Central memory CD8-positive, alpha-beta T cell (primary cell): Measurements from ENCODE around the gene ANKFN1.
"Not testable (repeated sequence)": the region's sequence is repeated elsewhere in the genome, so short reads cannot be mapped to it uniquely, and the experiment has no call there.

Source experiments
- ATAC-seq: fragments of 150-1000 bp; cut with Tn5 transposase; replicated peaks from 2 replicates; pipeline ENCODE4 v1.10.0; 2022; ENCODE audit warnings: mild to moderate bottlenecking, moderate FRiP score, moderate number of reproducible peaks; ENCODE audit not compliant: poor library complexity, severe bottlenecking; ENCODE audit errors: extremely low read depth
- DNase-seq, 2 donors: peaks; one replicate each; pipeline ENCODE4 v3.0.0; 2021; ENCODE audit warnings: low spot score in 2 of 2
- H3K27ac Mint-ChIP-seq: one replicate; pipeline ENCODE4 v1.8.0; 2022; ENCODE audit warnings: low read depth, mild to moderate bottlenecking, moderate library complexity, mixed read lengths
- H3K27me3 Mint-ChIP-seq: one replicate; pipeline ENCODE4 v1.8.0; 2022; ENCODE audit warnings: mixed read lengths
- H3K36me3 Mint-ChIP-seq: one replicate; pipeline ENCODE4 v1.8.0; 2022; ENCODE audit warnings: mild to moderate bottlenecking, moderate library complexity, mixed read lengths; ENCODE audit not compliant: insufficient read depth
- H3K4me1 Mint-ChIP-seq: one replicate; pipeline ENCODE4 v1.8.0; 2022; ENCODE audit warnings: mixed read lengths
- H3K4me3 Mint-ChIP-seq: one replicate; pipeline ENCODE4 v1.8.0; 2022; ENCODE audit warnings: mild to moderate bottlenecking, moderate library complexity, mixed read lengths
- H3K9me3 Mint-ChIP-seq: one replicate; pipeline ENCODE4 v1.8.0; 2022; ENCODE audit warnings: mixed read lengths

Gene ANKFN1

DNA sequence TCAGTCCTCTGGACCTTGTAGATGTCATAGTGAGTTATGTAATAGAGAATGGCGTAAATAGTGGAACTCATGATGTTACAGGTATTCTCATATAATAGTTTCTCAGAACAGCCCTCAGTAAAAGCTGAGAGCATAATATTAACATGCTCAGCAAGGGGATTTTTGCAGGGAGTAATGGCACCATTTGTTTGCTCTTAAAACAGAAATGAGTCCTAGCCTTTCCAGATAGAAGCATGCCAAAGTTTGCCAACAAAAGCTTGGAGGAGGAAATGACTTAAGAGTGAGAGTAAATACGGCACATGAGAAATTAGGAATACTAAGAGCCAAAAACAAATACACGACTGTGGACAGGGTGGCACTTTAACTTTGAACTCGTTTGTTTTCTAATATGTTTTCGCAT, 198.4 kb downstream of the ANKFN1 start:
- Mint-ChIP-seq H3K27me3 (peaks cover 20% of the 10 kb centered on the region), H3K4me1 (no peaks in the 10 kb centered on the region), H3K36me3 (no peaks in the 10 kb centered on the region), H3K4me3 (no peak overlapping the region), H3K27ac (no peak overlapping the region), H3K9me3 (peaks cover 4% of the 10 kb centered on the region)
- no peak for DNase-seq
- no peak for ATAC-seq

GRCh38 chr17:56358651-56359050, 205.4 kb downstream of the ANKFN1 start:
- ATAC-seq (no peak), DNase-seq (no peak)
- Mint-ChIP-seq H3K36me3 (no peaks in the 10 kb centered on the region), H3K9me3 (peaks cover 5% of the 10 kb centered on the region), H3K4me1 (no peaks in the 10 kb centered on the region), H3K4me3 (no peak overlapping the region), H3K27me3 (peaks cover 18% of the 10 kb centered on the region), H3K27ac (no peak overlapping the region)

DNA sequence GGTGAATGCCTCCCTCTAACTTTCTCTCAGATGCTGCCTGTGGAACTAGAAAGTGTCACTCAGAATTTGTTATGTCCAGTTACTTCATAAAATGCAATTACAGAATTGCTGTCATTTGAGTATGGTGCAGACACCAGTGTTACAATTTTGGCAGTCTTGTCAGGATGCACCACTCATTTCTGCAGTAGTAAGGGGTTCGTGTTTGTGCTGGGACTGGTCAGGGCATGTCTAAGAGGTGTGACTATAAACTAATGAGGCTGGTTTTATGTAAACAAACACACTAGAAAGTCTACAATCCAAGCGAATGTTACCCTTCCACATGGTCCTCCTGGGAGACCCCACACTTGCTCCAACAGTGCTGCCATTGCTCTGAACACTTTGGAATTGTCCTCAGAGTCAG, 206.2 kb downstream of the ANKFN1 start:
- Mint-ChIP-seq H3K4me1 (no peaks in the 10 kb centered on the region), H3K36me3 (no peaks in the 10 kb centered on the region), H3K4me3 (no peak overlapping the region), H3K9me3 (peaks cover 5% of the 10 kb centered on the region), H3K27ac (no peak overlapping the region), H3K27me3 (peaks cover 18% of the 10 kb centered on the region)
- DNase-seq (no peak), ATAC-seq (no peak)

GRCh38 chr17:56367366-56367765, 214.1 kb downstream of the ANKFN1 start:
- peaks cover 32% of the 10 kb centered on the region for H3K27me3 Mint-ChIP-seq
- peaks cover 2% of the 10 kb centered on the region for H3K36me3 Mint-ChIP-seq
- ATAC-seq, result no peak
- peaks cover 3% of the 10 kb centered on the region for H3K9me3 Mint-ChIP-seq
- H3K4me1 Mint-ChIP-seq, result no peaks in the 10 kb centered on the region
- no peak overlapping the region for H3K4me3 Mint-ChIP-seq
- DNase-seq, result no peak
- H3K27ac Mint-ChIP-seq, result no peak overlapping the region

DNA sequence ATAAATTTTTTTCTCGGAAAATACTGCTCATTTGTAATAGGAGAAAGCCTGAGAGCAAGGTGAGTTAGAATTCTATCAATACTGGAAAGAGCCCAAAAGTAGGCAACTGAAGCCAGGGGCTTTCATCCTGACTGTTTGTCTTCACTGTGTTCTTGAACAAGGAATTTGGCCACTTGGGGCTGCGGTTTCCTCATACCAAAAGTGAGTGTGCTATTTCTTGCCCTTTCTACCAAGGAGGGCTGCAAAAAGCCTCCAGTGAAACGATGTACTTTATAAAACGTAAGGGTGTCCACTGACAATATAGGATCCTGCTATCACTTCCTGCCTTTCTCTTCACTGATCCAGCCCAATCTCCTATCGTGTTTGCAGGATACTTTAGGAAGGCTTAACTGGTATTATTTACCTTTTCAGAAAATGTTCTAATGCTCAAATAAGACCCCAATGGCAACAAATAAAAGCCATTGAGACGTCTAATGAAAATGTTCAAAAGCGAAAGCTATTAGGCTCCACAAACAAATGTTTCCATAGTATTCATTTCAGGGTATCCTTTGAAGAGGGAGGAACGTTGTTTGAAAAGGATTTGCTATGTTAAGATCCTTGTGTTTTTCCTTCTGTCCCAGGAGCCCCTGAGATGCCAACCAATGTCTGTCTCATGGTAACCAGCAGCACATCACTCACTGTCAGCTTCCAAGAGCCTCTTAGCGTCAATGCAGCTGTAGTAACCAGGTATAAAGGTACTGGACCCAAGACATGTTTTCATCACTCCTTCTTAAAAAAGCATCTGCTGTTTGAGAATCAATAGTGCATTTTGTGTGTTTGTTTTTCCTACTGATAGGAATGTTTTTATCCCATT, 220.9 kb downstream of the ANKFN1 start:
- peaks cover 29% of the 10 kb centered on the region for H3K27me3 Mint-ChIP-seq
- no peaks in the 10 kb centered on the region for H3K9me3 Mint-ChIP-seq
- no peak for DNase-seq
- H3K4me1 Mint-ChIP-seq, result no peaks in the 10 kb centered on the region
- no peak overlapping the region for H3K27ac Mint-ChIP-seq
- ATAC-seq, result no peak
- H3K36me3 Mint-ChIP-seq, result peaks cover 2% of the 10 kb centered on the region
- no peak overlapping the region for H3K4me3 Mint-ChIP-seq

GRCh38 chr17:56389356-56389755, 236.1 kb downstream of the ANKFN1 start:
- no peak for DNase-seq
- no peak for ATAC-seq
- Mint-ChIP-seq H3K27ac (no peak overlapping the region), H3K36me3 (no peaks in the 10 kb centered on the region), H3K9me3 (no peaks in the 10 kb centered on the region), H3K4me3 (no peak overlapping the region), H3K4me1 (no peaks in the 10 kb centered on the region), H3K27me3 (no peaks in the 10 kb centered on the region)

DNA sequence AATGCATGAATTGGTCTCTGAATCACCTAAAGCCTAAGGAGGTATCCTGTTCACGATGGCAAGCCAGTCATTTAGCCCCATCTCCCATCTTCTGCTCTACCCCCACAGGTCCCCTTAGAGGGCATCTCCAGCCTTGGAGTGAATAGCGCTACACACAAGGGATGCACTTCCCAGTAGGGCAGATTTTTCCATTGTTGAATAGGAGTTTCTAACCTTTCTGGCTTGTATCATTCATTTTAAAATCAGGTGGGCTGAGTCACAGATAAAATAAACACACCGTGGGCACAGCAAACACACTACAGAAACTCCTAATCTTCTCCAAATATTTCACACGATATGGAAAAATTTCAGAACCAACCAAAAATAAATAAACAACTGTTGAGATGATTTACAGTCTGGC, 239.0 kb downstream of the ANKFN1 start:
- no peaks in the 10 kb centered on the region for H3K9me3 Mint-ChIP-seq
- H3K36me3 Mint-ChIP-seq, result no peaks in the 10 kb centered on the region
- DNase-seq, result no peak
- no peak overlapping the region for H3K27ac Mint-ChIP-seq
- no peaks in the 10 kb centered on the region for H3K4me1 Mint-ChIP-seq
- no peaks in the 10 kb centered on the region for H3K27me3 Mint-ChIP-seq
- ATAC-seq, result no peak
- H3K4me3 Mint-ChIP-seq, result no peak overlapping the region

GRCh38 chr17:56393156-56393555, 239.9 kb downstream of the ANKFN1 start:
- Mint-ChIP-seq H3K4me3 (no peak overlapping the region), H3K9me3 (no peaks in the 10 kb centered on the region), H3K27ac (no peak overlapping the region), H3K36me3 (no peaks in the 10 kb centered on the region), H3K4me1 (no peaks in the 10 kb centered on the region), H3K27me3 (no peaks in the 10 kb centered on the region)
- no peak for DNase-seq
- ATAC-seq, result no peak

DNA sequence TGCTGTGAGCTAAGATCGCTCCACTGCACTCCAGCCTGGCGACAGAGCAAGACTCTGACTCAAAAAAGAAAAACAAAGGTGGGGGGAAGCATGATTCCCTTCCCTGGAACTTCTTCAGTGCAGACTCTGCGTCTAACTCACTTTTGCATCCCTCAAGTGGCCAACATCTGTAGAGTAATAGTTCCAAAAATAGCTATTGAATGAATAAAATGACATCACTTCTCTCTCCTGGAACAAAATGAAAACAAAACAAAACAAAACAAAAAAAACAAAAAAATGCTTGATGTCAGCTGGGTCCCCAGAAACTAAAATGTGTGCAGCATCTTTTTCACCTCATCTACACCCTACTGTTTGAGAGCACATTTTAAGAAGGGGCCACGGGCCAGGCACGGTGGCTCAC, 242.5 kb downstream of the ANKFN1 start:
- Mint-ChIP-seq H3K9me3 (no peaks in the 10 kb centered on the region), H3K4me3 (no peak overlapping the region), H3K36me3 (no peaks in the 10 kb centered on the region), H3K4me1 (no peaks in the 10 kb centered on the region), H3K27me3 (peaks cover 6% of the 10 kb centered on the region), H3K27ac (no peak overlapping the region)
- no peak for DNase-seq
- ATAC-seq, result no peak

DNA sequence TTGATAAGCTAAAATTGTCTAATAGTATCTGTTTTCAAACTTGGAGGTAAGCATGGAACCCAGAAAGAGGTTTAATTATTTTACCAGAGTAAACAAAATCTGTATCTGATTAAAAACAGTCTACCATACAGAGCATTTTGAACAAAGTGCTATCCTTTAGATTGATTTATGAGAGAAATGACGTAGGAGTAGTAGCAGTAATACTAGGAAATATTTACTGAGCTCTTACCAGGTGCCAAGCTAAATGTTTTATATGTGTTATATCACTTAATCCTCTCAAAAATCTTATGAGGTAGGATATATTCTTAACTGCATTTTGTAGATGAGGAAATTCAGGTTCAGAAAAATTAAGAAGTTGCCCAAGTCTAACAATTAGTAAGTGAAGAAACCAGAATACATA, 253.8 kb downstream of the ANKFN1 start:
- no peaks in the 10 kb centered on the region for H3K4me1 Mint-ChIP-seq
- H3K36me3 Mint-ChIP-seq, result no peaks in the 10 kb centered on the region
- no peak overlapping the region for H3K27ac Mint-ChIP-seq
- H3K4me3 Mint-ChIP-seq, result no peak overlapping the region
- no peak for ATAC-seq
- H3K27me3 Mint-ChIP-seq, result peaks cover 56% of the 10 kb centered on the region
- H3K9me3 Mint-ChIP-seq, result peaks cover 5% of the 10 kb centered on the region
- no peak for DNase-seq

DNA sequence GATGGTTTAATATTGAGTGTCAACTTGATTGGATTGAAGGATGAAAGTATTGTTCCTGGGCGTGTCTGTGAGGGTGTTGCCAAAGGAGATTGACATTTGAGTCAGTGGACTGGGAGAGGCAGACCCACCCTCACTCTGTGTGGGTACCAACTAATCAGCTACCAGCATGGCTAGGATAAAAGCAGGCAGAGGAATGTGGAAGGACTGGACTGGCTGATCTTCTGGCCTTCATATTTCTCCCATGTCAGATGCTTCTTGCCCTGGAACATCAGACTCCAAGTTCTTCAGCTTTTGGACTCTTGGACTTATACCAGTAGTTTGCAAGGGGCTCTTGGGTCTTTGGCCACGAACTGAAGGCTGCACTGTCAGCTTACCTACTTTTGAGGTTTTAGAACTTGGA, 259.1 kb downstream of the ANKFN1 start:
- not testable (repeated sequence) for H3K9me3 Mint-ChIP-seq, H3K4me3 Mint-ChIP-seq, H3K4me1 Mint-ChIP-seq, ATAC-seq, H3K36me3 Mint-ChIP-seq, H3K27ac Mint-ChIP-seq, DNase-seq
- peaks cover 48% of the 10 kb centered on the region for H3K27me3 Mint-ChIP-seq

DNA sequence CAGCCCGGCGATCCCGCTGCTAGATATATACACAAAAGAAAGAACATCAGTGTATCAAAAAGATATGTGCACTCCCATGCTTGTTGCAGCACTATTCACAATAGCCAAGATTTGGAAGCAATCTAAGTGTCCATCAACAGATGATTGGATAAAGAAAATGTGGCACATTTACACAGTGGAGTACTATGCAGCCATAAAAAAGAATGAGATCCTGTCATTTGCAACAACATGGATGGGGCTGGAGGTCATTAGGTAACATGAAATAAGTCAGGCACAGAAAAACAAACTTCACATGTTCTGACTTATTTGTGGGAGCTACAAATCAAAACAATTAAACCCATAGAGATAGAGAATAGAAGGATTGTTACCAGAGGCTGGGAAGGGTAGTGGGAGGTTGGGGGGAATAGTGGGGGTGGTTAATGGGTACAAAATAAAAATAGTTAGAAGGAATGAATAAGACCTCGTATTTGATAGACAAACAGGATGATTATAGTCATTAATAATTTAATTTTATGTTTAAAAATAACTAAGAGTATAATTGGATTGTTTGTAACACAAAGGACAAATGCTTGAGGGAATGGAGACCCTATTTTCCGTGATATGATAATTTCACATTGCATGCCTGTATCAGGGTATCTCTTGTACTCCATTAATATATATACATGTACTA, 263.5 kb downstream of the ANKFN1 start:
- no peak for ATAC-seq
- H3K4me1 Mint-ChIP-seq, result no peaks in the 10 kb centered on the region
- H3K4me3 Mint-ChIP-seq, result no peak overlapping the region

GRCh38 chr17:56424005-56424404, 270.7 kb downstream of the ANKFN1 start:
- no peak overlapping the region for H3K4me3 Mint-ChIP-seq
- H3K4me1 Mint-ChIP-seq, result no peaks in the 10 kb centered on the region

More for the DNA sequence above, 263.5 kb downstream of the ANKFN1 start:
- Mint-ChIP-seq H3K9me3 (peaks cover 6% of the 10 kb centered on the region), H3K27me3 (peaks cover 45% of the 10 kb centered on the region), H3K36me3 (no peaks in the 10 kb centered on the region), H3K27ac (no peak overlapping the region)
- DNase-seq, result no peak

More at GRCh38 chr17:56424005-56424404, 270.7 kb downstream of the ANKFN1 start:
- ATAC-seq (no peak), DNase-seq (no peak)
- Mint-ChIP-seq H3K27ac (no peak overlapping the region), H3K27me3 (peaks cover 26% of the 10 kb centered on the region), H3K36me3 (no peaks in the 10 kb centered on the region), H3K9me3 (no peaks in the 10 kb centered on the region)
